GM19463 (cell line): ENCODE results near the gene BDH1.
"Not testable (repeated sequence)": the region's sequence is repeated elsewhere in the genome, so short reads cannot be mapped to it uniquely, and the experiment has no call there.

Source experiments
- ATAC-seq: cut with Tn5 transposase; IDR thresholded peaks from one replicate; pipeline ENCODE4 v1.9.1; 2021; ENCODE audit warnings: mild to moderate bottlenecking, moderate library complexity; ENCODE audit not compliant: unreplicated experiment

Gene BDH1

GRCh38 chr3:197522183-197522715 is 33.5 kb downstream of the BDH1 start:
- no peak for ATAC-seq

- no peak for ATAC-seq
Measured at GRCh38 chr3:197521277-197522182, 34.2 kb downstream of the BDH1 start.

- no peak for ATAC-seq
Measured at GRCh38 chr3:197520311-197521276, 35.2 kb downstream of the BDH1 start.

- no peak for ATAC-seq
Measured at GRCh38 chr3:197519801-197520211, 36.0 kb downstream of the BDH1 start.

GRCh38 chr3:197518881-197519421 is 36.8 kb downstream of the BDH1 start:
- no peak for ATAC-seq

- not testable (repeated sequence) for ATAC-seq
Measured at GRCh38 chr3:197517922-197518683, 37.7 kb downstream of the BDH1 start.

GRCh38 chr3:197516890-197517606 is 38.7 kb downstream of the BDH1 start:
- not testable (repeated sequence) for ATAC-seq

- no peak for ATAC-seq
Measured at GRCh38 chr3:197516517-197516889, 39.3 kb downstream of the BDH1 start.

GRCh38 chr3:197514786-197515355 is 40.9 kb downstream of the BDH1 start:
- no peak for ATAC-seq

GRCh38 chr3:197513953-197514785 is 41.6 kb downstream of the BDH1 start:
- no peak for ATAC-seq

GRCh38 chr3:197512691-197513571 is 42.8 kb downstream of the BDH1 start:
- no peak for ATAC-seq

- no peak for ATAC-seq
Measured at GRCh38 chr3:197511853-197512635, 43.7 kb downstream of the BDH1 start.

- no peak for ATAC-seq
Measured at GRCh38 chr3:197511130-197511529, 44.6 kb downstream of the BDH1 start.

- ATAC-seq, result no peak
Measured at GRCh38 chr3:197510642-197511018, 45.1 kb downstream of the BDH1 start.

- ATAC-seq, result no peak
Measured at GRCh38 chr3:197508924-197509775, 46.6 kb downstream of the BDH1 start.

- no peak for ATAC-seq
Measured at GRCh38 chr3:197508461-197508860, 47.3 kb downstream of the BDH1 start.
